HG03039 (cell line): Measurements from ENCODE around the gene GNL2.
"Not testable (repeated sequence)": the region's sequence is repeated elsewhere in the genome, so short reads cannot be mapped to it uniquely, and the experiment has no call there.

Source experiments
- ATAC-seq: cut with Tn5 transposase; IDR thresholded peaks from one replicate; pipeline ENCODE4 v1.9.1; 2021; ENCODE audit warnings: mild to moderate bottlenecking, moderate library complexity; ENCODE audit not compliant: unreplicated experiment

The GNL2 gene

GRCh38 chr1:37518241-37518640 is 77.5 kb downstream of the GNL2 start:
- not testable (repeated sequence) for ATAC-seq

GRCh38 chr1:37517569-37517968 is 78.2 kb downstream of the GNL2 start:
- ATAC-seq = no peak
